Brain microvascular endothelial cell (primary cell): ENCODE results near the gene SAMD15.
"Not testable (repeated sequence)": the region's sequence is repeated elsewhere in the genome, so short reads cannot be mapped to it uniquely, and the experiment has no call there.

Experiments used
- DNase-seq: peaks from one replicate; pipeline ENCODE4 v3.0.0-alpha.2; 2020
- H3K27ac ChIP-seq: fragments of 250-450 bp; sonication (Bioruptor Pico); 2 replicates; pipeline ENCODE4 v1.5.1; 2020; ENCODE audit warnings: mild to moderate bottlenecking, moderate library complexity
- H3K27me3 ChIP-seq: fragments of 250-450 bp; sonication (Bioruptor Pico); replicated peaks from 2 replicates; pipeline ENCODE4 v1.5.1; 2020; ENCODE audit warnings: mild to moderate bottlenecking
- H3K36me3 ChIP-seq: fragments of 250-450 bp; sonication (Bioruptor Pico); replicated peaks from 2 replicates; pipeline ENCODE4 v1.5.1; 2020; ENCODE audit warnings: mild to moderate bottlenecking
- H3K4me3 ChIP-seq: 2 replicates; pipeline ENCODE4 v1.5.1; 2011; ENCODE audit warnings: low read depth, mild to moderate bottlenecking, control low read depth, low read length, moderate library complexity
- CTCF ChIP-seq: IDR thresholded peaks from 2 replicates; pipeline ENCODE4 v1.5.1; 2011; ENCODE audit warnings: low read depth, mild to moderate bottlenecking, moderate library complexity, low read length, control low read depth, inconsistent platforms; ENCODE audit errors: missing control alignments
- in situ Hi-C: cut with HindIII; loops from 2 replicates; pipeline ENCODE4 v1.10.0; 2017; ENCODE audit warnings: low sequenced_read_pairs, low pct_ligation_motif_present

The SAMD15 gene

GRCh38 chr14:77376771-77377501, at the start of gene SAMD15, which contains the start of gene TMED8:
Gene SAMD15 (plus strand): TSS chr14:77377379. CDS start chr14:77377419, 40 bp downstream.
Gene TMED8 (minus strand): TSS chr14:77377094. CDS start chr14:77377053, 41 bp downstream.
- Histone ChIP-seq H3K4me3 (peak within 1 kb of the TSS; percentile 89), H3K27me3 (no peaks in the 10 kb centered on the region), H3K36me3 (no peaks in the 10 kb centered on the region), H3K27ac (peak within 1 kb of the TSS; percentile 73)
- in situ Hi-C loops: no loop called here
- TF ChIP-seq CTCF: peak; percentile 6
- DNase-seq: peak; percentile 82

GRCh38 chr14:77329872-77330271, 47.3 kb upstream of the SAMD15 start:
- no peak for DNase-seq
- H3K27me3 ChIP-seq: no peaks in the 10 kb centered on the region
- H3K4me3 ChIP-seq: no peak overlapping the region
- in situ Hi-C loops: no loop called here
- no peak for TF ChIP-seq CTCF
- H3K36me3 ChIP-seq: no peaks in the 10 kb centered on the region
- H3K27ac ChIP-seq: no peak overlapping the region

GRCh38 chr14:77335576-77335975, 41.6 kb upstream of the SAMD15 start:
- Histone ChIP-seq H3K4me3 (no peak overlapping the region), H3K27me3 (no peaks in the 10 kb centered on the region), H3K27ac (no peak overlapping the region), H3K36me3 (peaks cover 4% of the 10 kb centered on the region)
- TF ChIP-seq CTCF: no peak
- DNase-seq: no peak
- in situ Hi-C loops: no loop called here

GRCh38 chr14:77337255-77337654, 39.9 kb upstream of the SAMD15 start:
- DNase-seq, H3K27me3 ChIP-seq, H3K27ac ChIP-seq, H3K36me3 ChIP-seq, H3K4me3 ChIP-seq, in situ Hi-C loops: not testable (repeated sequence)

GRCh38 chr14:77337880-77338279, 39.3 kb upstream of the SAMD15 start:
- in situ Hi-C loops: no loop called here
- H3K27me3 ChIP-seq: no peaks in the 10 kb centered on the region
- H3K27ac ChIP-seq: no peak overlapping the region
- no peak overlapping the region for H3K4me3 ChIP-seq
- no peak for TF ChIP-seq CTCF
- peaks cover 10% of the 10 kb centered on the region for H3K36me3 ChIP-seq
- DNase-seq: no peak

- Histone ChIP-seq H3K36me3 (peaks cover 10% of the 10 kb centered on the region), H3K27ac (no peak overlapping the region), H3K27me3 (no peaks in the 10 kb centered on the region), H3K4me3 (no peak overlapping the region)
- no peak for TF ChIP-seq CTCF
- in situ Hi-C loops: no loop called here
- no peak for DNase-seq
Observed at GRCh38 chr14:77338302-77338701, 38.9 kb upstream of the SAMD15 start.
